Transverse colon (tissue), 4 donors: Measurements from ENCODE around the gene BMPER. TPM values are rescaled to one million over a fixed set of nuclear protein-coding genes. Genes with fewer than 3 reads are reported as not detected.

ENCODE experiments used
- DNase-seq: peaks from one replicate; pipeline ENCODE4 v3.0.0-alpha.2; 2019
- H3K27ac ChIP-seq, 4 donors: fragments of 200-600 bp; sonication (generic); 2 replicates each; pipeline ENCODE4 v1.5.1; 2016 to 2018; ENCODE audit warnings: inconsistent platforms in 4 of 4
- H3K27me3 ChIP-seq: fragments of 200-600 bp; sonication (generic); 2 replicates; pipeline ENCODE4 v1.5.1; 2017; ENCODE audit warnings: inconsistent platforms
- H3K36me3 ChIP-seq, 4 donors: fragments of 200-600 bp; sonication (generic); 2 replicates each; pipeline ENCODE4 v1.5.1; 2017 to 2019; ENCODE audit warnings: inconsistent platforms in 4 of 4
- H3K4me1 ChIP-seq, 4 donors: fragments of 200-600 bp; sonication (generic); 2 replicates each; pipeline ENCODE4 v1.5.1; 2017 to 2020; ENCODE audit warnings: inconsistent platforms in 4 of 4
- H3K4me3 ChIP-seq, 4 donors: fragments of 200-600 bp; sonication (generic); 1 replicate in 1 of 4; 2 replicates in 3 of 4; pipeline versions ENCODE4 v1.5.1 to v1.6.1; 2017 to 2019; ENCODE audit warnings: inconsistent platforms in 4 of 4
- H3K9me3 ChIP-seq, 2 donors: fragments of 200-600 bp; sonication (generic); 2 replicates each; pipeline ENCODE4 v1.5.1; 2017 to 2019; ENCODE audit warnings: inconsistent platforms in 2 of 2
- EP300 ChIP-seq: sonication (generic); formaldehyde crosslinking; IDR thresholded peaks from one replicate; pipeline ENCODE4 v1.6.1; 2017; ENCODE audit warnings: antibody characterized with exemption, low read depth
- POLR2A ChIP-seq: fragments of 450-650 bp; IDR thresholded peaks from one replicate; pipeline ENCODE4 v1.6.1; 2016; ENCODE audit warnings: antibody characterized with exemption, mild to moderate bottlenecking, moderate library complexity
- POLR2AphosphoS5 ChIP-seq, 3 donors: sonication (generic); formaldehyde crosslinking; IDR thresholded peaks; one replicate each; pipeline ENCODE4 v1.6.1; 2016; ENCODE audit warnings: antibody characterized with exemption in 3 of 3
- WGBS, 2 donors: methylation state at CpG; one replicate each; pipeline ENCODE4 v1.1.5; 2018; ENCODE audit warnings: low coverage in 1 of 2; 5-methylcytosine and 5-hydroxymethylcytosine counted together
- in situ Hi-C, 4 donors: fragments of 200-750 bp; cut with MboI; loops; one replicate each; pipeline versions ENCODE4 v1.15.0 to v1.15.1; 2017; ENCODE audit warnings: low sequenced_read_pairs in 3 of 4, low pct_ligation_motif_present in 1 of 4, low pct_unique_long_range_greater_than_20kb in 1 of 4
- intact Hi-C: fragments of 100-400 bp; cut with DNase I; formaldehyde crosslinking; loops from one replicate; pipeline ENCODE4 v1.15.1; 2023; ENCODE audit warnings: low total_unique reads
- total RNA-seq, 4 donors: library from RNA; depleted of rRNA; stranded (reverse); fragments of >200 nt; gene quantifications; one replicate each; pipeline ENCODE4 v1.1.0, GENCODE V29; 2016
- TF ChIP-seq, protein P1 (sequence below), 5 experiments: fragments of 200-600 bp in 3 of 5; fragments of 450-650 bp in 2 of 5; sonication (generic) in 3 of 5; IDR thresholded peaks; 1 replicate in 2 of 5; 2 replicates in 3 of 5; pipeline ENCODE4 v1.5.1; 2016 to 2017; ENCODE audit warnings: antibody characterized with exemption in 5 of 5, inconsistent platforms in 3 of 5, mild to moderate bottlenecking in 2 of 5, moderate library complexity in 1 of 5

The BMPER gene
- total RNA-seq, 4 donors from 2014 or later: 1.00 to 2.5 (median 1.8) TPM

DNA sequence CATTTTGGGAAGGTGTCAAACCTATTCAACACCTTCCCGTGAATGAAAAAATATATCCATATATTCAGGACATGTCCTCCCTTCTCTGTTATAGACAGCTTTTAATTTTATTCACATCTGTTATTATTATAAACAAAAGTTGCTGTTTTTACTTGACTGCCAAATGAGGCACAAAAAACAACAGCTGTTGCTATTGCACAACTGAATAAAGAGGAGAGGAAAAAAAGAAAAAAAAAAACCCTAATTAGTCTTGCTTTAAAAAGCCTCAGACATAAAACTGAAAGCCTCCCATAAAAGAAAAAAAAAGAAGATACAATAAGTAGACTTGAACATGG is 153.4 kb downstream of the BMPER start:
- intact Hi-C loops (no loop called here), in situ Hi-C loops (no loop called here)
- no peaks in the 10 kb centered on the region for H3K27me3 ChIP-seq
- H3K36me3 ChIP-seq: no peaks in the 10 kb centered on the region
- H3K4me1 ChIP-seq: no peaks in the 10 kb centered on the region
- TF ChIP-seq EP300: no peak
- no peak for TF ChIP-seq POLR2AphosphoS5 (IDR thresholded peaks at IDR 0.05)
- no peak for DNase-seq
- 63 to 65% methylated on average over 1 of the region's 1 CpG for WGBS, 2 donors
- H3K9me3 ChIP-seq: no peaks in the 10 kb centered on the region
- H3K27ac ChIP-seq: no peak overlapping the region
- no peak overlapping the region for H3K4me3 ChIP-seq

DNA sequence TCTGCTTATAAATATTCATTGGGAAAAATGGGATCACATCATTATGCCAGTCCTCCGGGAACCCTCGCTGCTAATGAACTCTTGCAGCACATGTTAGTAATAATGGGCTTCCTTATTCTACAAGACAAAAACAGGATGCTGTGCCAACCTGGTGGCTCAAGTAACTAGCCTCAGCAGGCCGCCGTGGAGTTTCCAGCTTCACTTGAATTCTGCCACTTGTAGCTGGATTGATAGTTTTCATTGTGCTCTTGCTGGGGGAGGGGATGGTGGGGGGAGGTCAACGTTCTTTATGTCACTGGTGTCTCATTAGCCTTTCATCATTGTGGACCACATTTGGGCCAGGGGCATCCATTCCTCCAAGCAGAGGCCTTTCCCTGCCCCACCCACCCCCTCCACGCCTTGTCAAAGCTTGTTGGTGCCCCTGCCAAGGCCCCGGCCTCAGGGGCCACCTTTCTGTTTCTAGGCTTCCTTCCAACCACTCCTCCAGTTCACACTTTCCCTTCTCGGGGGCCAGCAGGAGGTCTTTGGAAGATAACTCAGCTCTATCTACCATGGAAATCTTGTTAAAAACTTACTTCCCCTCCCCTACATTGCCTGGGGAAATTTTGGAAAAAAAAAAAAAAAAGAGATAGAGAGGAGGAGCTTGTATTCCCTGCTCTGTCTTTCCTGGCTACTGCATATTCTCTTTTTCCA is 153.9 kb downstream of the BMPER start:
- in situ Hi-C loops (no loop called here), intact Hi-C loops (no loop called here)
- Histone ChIP-seq H3K36me3 (no peaks in the 10 kb centered on the region), H3K9me3 (no peaks in the 10 kb centered on the region), H3K4me1 (no peaks in the 10 kb centered on the region), H3K4me3 (no peak overlapping the region), H3K27ac (no peak overlapping the region), H3K27me3 (no peaks in the 10 kb centered on the region)
- 48 to 71% methylated on average over 3 to 8 of the region's 8 CpGs for WGBS, 2 donors
- TF ChIP-seq EP300 (no peak), POLR2A (no peak)
- DNase-seq: no peak

DNA sequence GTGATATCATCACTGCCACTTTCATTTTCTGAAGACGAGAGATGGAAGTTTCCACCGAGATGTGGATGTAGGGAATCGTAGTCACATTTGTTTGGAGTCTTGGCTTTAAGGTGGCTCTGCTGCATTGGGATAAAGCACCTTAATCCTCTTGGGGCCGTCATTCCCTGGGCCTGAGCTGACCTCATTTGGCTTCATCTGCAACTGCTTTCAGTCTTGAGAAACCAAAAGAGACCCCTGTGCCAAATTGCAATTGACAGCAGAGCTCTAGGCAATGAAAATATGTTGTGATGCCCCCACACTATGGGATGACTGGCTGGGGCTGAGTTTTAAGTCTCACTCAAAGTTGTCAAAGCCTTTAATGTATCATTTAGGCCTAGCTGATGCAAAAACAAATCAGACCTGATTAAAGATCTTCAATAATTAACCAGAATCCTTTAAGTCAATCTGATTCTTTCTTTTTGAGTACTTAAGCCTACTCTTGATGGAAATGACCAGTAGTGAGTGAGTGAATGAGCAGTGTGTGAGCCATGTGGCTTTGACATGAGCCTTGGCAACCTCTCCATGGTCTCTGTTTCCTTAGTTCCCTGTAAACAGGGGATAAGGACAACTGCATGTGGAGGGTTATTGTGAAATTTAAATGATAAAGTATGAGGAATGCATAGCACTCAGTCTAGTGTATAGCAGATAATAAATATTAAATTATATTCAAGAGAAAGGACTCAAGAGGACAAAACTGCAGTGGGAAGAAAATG is 155.0 kb downstream of the BMPER start:
- no peak for DNase-seq
- Histone ChIP-seq H3K27ac (no peak overlapping the region), H3K4me3 (no peak overlapping the region), H3K36me3 (no peaks in the 10 kb centered on the region), H3K9me3 (no peaks in the 10 kb centered on the region), H3K27me3 (no peaks in the 10 kb centered on the region), H3K4me1 (no peaks in the 10 kb centered on the region)
- 65% methylated on average over 4 of the region's 4 CpGs; no CpG with 5 or more reads in 1 of the 2 donors for WGBS, 2 donors
- intact Hi-C loops (no loop called here), in situ Hi-C loops (no loop called here)
- no peak for TF ChIP-seq POLR2A
- TF ChIP-seq, protein P1, sequence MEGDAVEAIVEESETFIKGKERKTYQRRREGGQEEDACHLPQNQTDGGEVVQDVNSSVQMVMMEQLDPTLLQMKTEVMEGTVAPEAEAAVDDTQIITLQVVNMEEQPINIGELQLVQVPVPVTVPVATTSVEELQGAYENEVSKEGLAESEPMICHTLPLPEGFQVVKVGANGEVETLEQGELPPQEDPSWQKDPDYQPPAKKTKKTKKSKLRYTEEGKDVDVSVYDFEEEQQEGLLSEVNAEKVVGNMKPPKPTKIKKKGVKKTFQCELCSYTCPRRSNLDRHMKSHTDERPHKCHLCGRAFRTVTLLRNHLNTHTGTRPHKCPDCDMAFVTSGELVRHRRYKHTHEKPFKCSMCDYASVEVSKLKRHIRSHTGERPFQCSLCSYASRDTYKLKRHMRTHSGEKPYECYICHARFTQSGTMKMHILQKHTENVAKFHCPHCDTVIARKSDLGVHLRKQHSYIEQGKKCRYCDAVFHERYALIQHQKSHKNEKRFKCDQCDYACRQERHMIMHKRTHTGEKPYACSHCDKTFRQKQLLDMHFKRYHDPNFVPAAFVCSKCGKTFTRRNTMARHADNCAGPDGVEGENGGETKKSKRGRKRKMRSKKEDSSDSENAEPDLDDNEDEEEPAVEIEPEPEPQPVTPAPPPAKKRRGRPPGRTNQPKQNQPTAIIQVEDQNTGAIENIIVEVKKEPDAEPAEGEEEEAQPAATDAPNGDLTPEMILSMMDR (IDR thresholded peaks at IDR 0.05): no peak
- TF ChIP-seq POLR2AphosphoS5 (IDR thresholded peaks at IDR 0.05): no peak
- TF ChIP-seq EP300: no peak

DNA sequence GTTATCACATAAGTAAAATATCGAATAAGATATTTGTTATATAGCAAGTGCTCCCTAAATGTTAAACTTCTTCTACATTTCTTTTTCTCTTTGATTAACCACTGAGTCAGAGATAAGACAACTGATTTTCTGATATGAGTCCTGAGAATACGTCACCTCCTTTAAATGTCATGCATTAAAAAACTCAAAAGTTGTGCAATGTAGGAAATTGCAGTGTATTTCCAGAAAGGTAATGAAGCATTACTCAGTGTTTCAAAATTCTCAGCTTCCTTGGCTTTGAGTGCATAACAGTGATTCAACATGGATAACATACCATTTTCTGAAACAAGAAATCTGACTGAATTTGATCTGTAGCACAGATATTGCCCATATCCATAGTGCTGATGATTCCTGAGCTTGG is 155.8 kb downstream of the BMPER start:
- intact Hi-C loops (no loop called here), in situ Hi-C loops (no loop called here)
- TF ChIP-seq EP300 (no peak), POLR2AphosphoS5 (IDR thresholded peaks at IDR 0.05) (no peak), POLR2A (no peak)
- TF ChIP-seq, protein P1 (IDR thresholded peaks at IDR 0.05): no peak
- 75 to 77% methylated on average over 2 of the region's 2 CpGs for WGBS, 2 donors
- Histone ChIP-seq H3K9me3 (no peaks in the 10 kb centered on the region), H3K27ac (no peak overlapping the region), H3K4me3 (no peak overlapping the region), H3K27me3 (no peaks in the 10 kb centered on the region), H3K36me3 (no peaks in the 10 kb centered on the region), H3K4me1 (no peaks in the 10 kb centered on the region)
- no peak for DNase-seq

DNA sequence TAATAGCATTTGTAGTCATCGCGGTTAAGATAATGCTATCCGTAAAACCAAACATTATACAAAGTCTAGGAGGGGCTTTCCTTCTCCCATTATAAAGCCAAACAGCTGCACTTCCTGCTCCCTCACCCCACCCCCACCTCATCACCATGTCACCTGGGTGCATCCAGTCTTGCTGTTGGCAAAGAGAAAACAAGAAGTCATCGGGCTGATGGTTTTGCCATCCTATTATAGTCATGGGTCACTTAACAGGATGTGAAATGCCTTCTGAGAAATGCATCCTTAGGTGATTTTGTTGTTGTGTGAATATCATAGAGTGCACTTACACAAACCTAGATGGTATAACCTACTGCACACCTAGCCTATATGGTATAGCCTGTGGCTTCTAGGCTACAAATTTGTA is 157.0 kb downstream of the BMPER start:
- Histone ChIP-seq H3K27me3 (no peaks in the 10 kb centered on the region), H3K36me3 (no peaks in the 10 kb centered on the region), H3K27ac (no peak overlapping the region), H3K9me3 (no peaks in the 10 kb centered on the region), H3K4me3 (no peak overlapping the region), H3K4me1 (no peaks in the 10 kb centered on the region)
- in situ Hi-C loops (no loop called here), intact Hi-C loops (no loop called here)
- WGBS, 2 donors: 88 to 89% methylated on average over 4 of the region's 4 CpGs
- no peak for TF ChIP-seq POLR2AphosphoS5 (IDR thresholded peaks at IDR 0.05)
- TF ChIP-seq, protein P1 (IDR thresholded peaks at IDR 0.05): no peak
- no peak for TF ChIP-seq EP300
- no peak for TF ChIP-seq POLR2A
- DNase-seq: no peak
